Liver (tissue), 9 donors: Measurements from ENCODE around the gene CRYBB3. TPM values are rescaled to one million over a fixed set of nuclear protein-coding genes. Genes with fewer than 3 reads are reported as not detected.
A peak's percentile ranks its signal among the peaks of the same experiment; 100 is the strongest.

ENCODE experiments used
- DNase-seq: peaks from one replicate; pipeline ENCODE4 v3.0.0-alpha.2; 2017; ENCODE audit warnings: low spot score
- H3K27ac ChIP-seq, 2 donors: one replicate each; pipeline ENCODE4 v1.7.0; 2013; ENCODE audit warnings: inconsistent platforms in 2 of 2, low read length in 2 of 2, control low read depth in 1 of 2, low read depth in 1 of 2, mild to moderate bottlenecking in 1 of 2
- H3K27me3 ChIP-seq, 4 donors: one replicate each; pipeline versions ENCODE4 v1.6.1 to v1.7.0; 2013; ENCODE audit warnings: low read length in 3 of 4, inconsistent platforms in 1 of 4, mild to moderate bottlenecking in 1 of 4, moderate library complexity in 1 of 4; ENCODE audit not compliant: control insufficient read depth in 4 of 4, insufficient read depth in 4 of 4
- H3K36me3 ChIP-seq, 4 donors: one replicate each; pipeline versions ENCODE4 v1.6.1 to v1.7.0; 2013; ENCODE audit warnings: low read length in 3 of 4, mild to moderate bottlenecking in 3 of 4, low read depth in 1 of 4, moderate library complexity in 1 of 4; ENCODE audit not compliant: control insufficient read depth in 4 of 4, insufficient read depth in 3 of 4
- H3K4me1 ChIP-seq, 4 donors: one replicate each; pipeline versions ENCODE4 v1.6.1 to v1.7.0; 2013; ENCODE audit warnings: low read length in 3 of 4, mild to moderate bottlenecking in 3 of 4, moderate library complexity in 1 of 4; ENCODE audit not compliant: control insufficient read depth in 4 of 4, insufficient read depth in 4 of 4
- H3K4me3 ChIP-seq, 3 donors: one replicate each; pipeline versions ENCODE4 v1.6.1 to v1.7.0; 2013; ENCODE audit warnings: low read length in 3 of 3, control low read depth in 1 of 3, low read depth in 1 of 3, mild to moderate bottlenecking in 1 of 3
- H3K9ac ChIP-seq, 2 donors: one replicate each; pipeline ENCODE4 v1.7.0; 2013; ENCODE audit warnings: low read length in 2 of 2, mild to moderate bottlenecking in 2 of 2, moderate library complexity in 2 of 2, control low read depth in 1 of 2, low read depth in 1 of 2
- H3K9me3 ChIP-seq, 4 donors: one replicate each; pipeline versions ENCODE4 v1.6.1 to v1.7.0; 2013; ENCODE audit warnings: low read length in 3 of 4; ENCODE audit not compliant: control insufficient read depth in 4 of 4
- ATF3 ChIP-seq: IDR thresholded peaks from 2 replicates; pipeline ENCODE4 v1.6.1; 2016; ENCODE audit warnings: antibody characterized with exemption
- CTCF ChIP-seq: fragments of 150-350 bp; IDR thresholded peaks from 2 replicates; pipeline ENCODE4 v1.5.1; 2017; ENCODE audit warnings: improper control_type of control experiment, low read depth, low read length; ENCODE audit not compliant: missing input control
- EGR1 ChIP-seq, 2 donors: IDR thresholded peaks; 2 replicates each; pipeline ENCODE4 v1.6.1; 2016 to 2018; ENCODE audit warnings: antibody characterized with exemption in 2 of 2, low read depth in 2 of 2
- FOXA1 ChIP-seq: IDR thresholded peaks from 2 replicates; pipeline ENCODE4 v1.6.1; 2016; ENCODE audit warnings: antibody characterized with exemption
- FOXA2 ChIP-seq: IDR thresholded peaks from 2 replicates; pipeline ENCODE4 v1.6.1; 2016; ENCODE audit warnings: antibody characterized with exemption
- GABPA ChIP-seq, 2 donors: IDR thresholded peaks in 1 of 2; conservative IDR thresholded peaks in 1 of 2; 2 replicates each; pipeline ENCODE4 v1.6.1; 2016; ENCODE audit warnings: antibody characterized with exemption in 2 of 2, mild to moderate bottlenecking in 1 of 2, moderate library complexity in 1 of 2
- HNF4A ChIP-seq, 2 donors: conservative IDR thresholded peaks; 2 replicates each; pipeline ENCODE4 v1.6.1; 2016; ENCODE audit warnings: antibody characterized with exemption in 2 of 2, mild to moderate bottlenecking in 2 of 2
- HNF4G ChIP-seq: IDR thresholded peaks from 2 replicates; pipeline ENCODE4 v1.6.1; 2016; ENCODE audit warnings: antibody characterized with exemption
- JUND ChIP-seq, 2 donors: IDR thresholded peaks; 2 replicates each; pipeline ENCODE4 v1.6.1; 2016; ENCODE audit warnings: antibody characterized with exemption in 2 of 2
- MAX ChIP-seq: IDR thresholded peaks from 2 replicates; pipeline ENCODE4 v1.6.1; 2016; ENCODE audit warnings: antibody characterized with exemption
- NR2F2 ChIP-seq: IDR thresholded peaks from 2 replicates; pipeline ENCODE4 v1.6.1; 2016; ENCODE audit warnings: antibody characterized with exemption
- RAD21 ChIP-seq, 2 donors: IDR thresholded peaks; 2 replicates each; pipeline ENCODE4 v1.6.1; 2016; ENCODE audit warnings: antibody characterized with exemption in 2 of 2, mild to moderate bottlenecking in 2 of 2
- REST ChIP-seq: IDR thresholded peaks from 2 replicates; pipeline ENCODE4 v1.6.1; 2016; ENCODE audit warnings: antibody characterized with exemption, mild to moderate bottlenecking
- RXRA ChIP-seq, 2 donors: IDR thresholded peaks; 2 replicates each; pipeline ENCODE4 v1.6.1; 2017 to 2018; ENCODE audit warnings: antibody characterized with exemption in 2 of 2, mild to moderate bottlenecking in 1 of 2
- SP1 ChIP-seq: IDR thresholded peaks from 2 replicates; pipeline ENCODE4 v1.6.1; 2018; ENCODE audit warnings: antibody characterized with exemption, mild to moderate bottlenecking
- TAF1 ChIP-seq: conservative IDR thresholded peaks from 2 replicates; pipeline ENCODE4 v1.6.1; 2016; ENCODE audit warnings: antibody characterized with exemption, mild to moderate bottlenecking
- YY1 ChIP-seq: IDR thresholded peaks from 2 replicates; pipeline ENCODE4 v1.6.1; 2016; ENCODE audit warnings: antibody characterized with exemption, mild to moderate bottlenecking
- ZBTB33 ChIP-seq: IDR thresholded peaks from 2 replicates; pipeline ENCODE4 v1.6.1; 2016; ENCODE audit warnings: antibody characterized with exemption
- WGBS: extraction: QIAGEN DNeasy Blood & Tissue Kit; methylation state at CpG from one replicate; pipeline ENCODE4 v1.1.7; 2013; 5-methylcytosine and 5-hydroxymethylcytosine counted together
- polyA plus RNA-seq, 2 donors: library from polyadenylated mRNA; stranded (reverse) in 1 of 2; unstranded in 1 of 2; fragments of 200-250 nt in 1 of 2; fragments of >200 nt in 1 of 2; fragmentation: Nextera tagmentation in 1 of 2; extraction: Ambion mirVana in 1 of 2; gene quantifications; one replicate each; pipeline versions ENCODE4 v1.2.1 to v1.2.3, GENCODE V29; 2013 to 2015
- total RNA-seq, 2 donors: library from RNA; depleted of rRNA; stranded (reverse); fragments of >200 nt; gene quantifications; one replicate each; pipeline ENCODE4 v1.2.3, GENCODE V29; 2014
- donor health status: healthy.
- donor health status: healthy.
- donor health status: healthy.
- donor health status: healthy.
- donor health status: healthy.

CRYBB3 gene
- total and polyA plus RNA-seq, 4 donors = 0.25 to 0.38 TPM; not detected in 2

GRCh38 chr22:25167834-25168601 is 31.6 kb upstream of the CRYBB3 start:
- peaks cover 28 to 63% (median 50%) of the 10 kb centered on the region in 4 donors for H3K4me1 ChIP-seq
- H3K9me3 ChIP-seq = no peaks in the 10 kb centered on the region
- WGBS = 53% methylated on average over 14 of the region's 14 CpGs
- peak overlapping the region; percentile 90 for H3K27ac ChIP-seq
- no peak overlapping the region for H3K4me3 ChIP-seq
- H3K9ac ChIP-seq = peak overlapping the region in 1 of 2 donors; percentile 17
- no peaks in the 10 kb centered on the region for H3K27me3 ChIP-seq
- H3K36me3 ChIP-seq = peaks cover 0 to 5% (median 4%) of the 10 kb centered on the region in 4 donors
- TF ChIP-seq FOXA1 (no peak), HNF4G (no peak), SP1 (peak; percentile 59), HNF4A (conservative IDR thresholded peaks at IDR 0.05) (peak; percentile 44 to 83), FOXA2 (peak; percentile 60), GABPA (IDR thresholded peaks at IDR 0.05 in 1 of 2, conservative IDR thresholded peaks at IDR 0.05 in 1 of 2) (peak in 1 of 2 donors; percentile 19), RAD21 (IDR thresholded peaks at IDR 0.05) (peak; percentile 3 to 8), ZBTB33 (peak; percentile 76), ATF3 (no peak), YY1 (peak; percentile 49), EGR1 (IDR thresholded peaks at IDR 0.05; ENCODE audit: low read depth in 2 of 2) (peak in 1 of 2 donors; percentile 44), MAX (peak; percentile 61), REST (peak; percentile 33), CTCF (no peak), TAF1 (no peak), JUND (IDR thresholded peaks at IDR 0.05) (peak in 1 of 2 donors; percentile 82), NR2F2 (no peak), RXRA (IDR thresholded peaks at IDR 0.05) (peak; percentile 88 to 96)
- DNase-seq = no peak
